ENCODE results near the gene TMED10.
A peak's percentile ranks its signal among the peaks of the same experiment; 100 is the strongest.

The TMED10 gene

DNA sequence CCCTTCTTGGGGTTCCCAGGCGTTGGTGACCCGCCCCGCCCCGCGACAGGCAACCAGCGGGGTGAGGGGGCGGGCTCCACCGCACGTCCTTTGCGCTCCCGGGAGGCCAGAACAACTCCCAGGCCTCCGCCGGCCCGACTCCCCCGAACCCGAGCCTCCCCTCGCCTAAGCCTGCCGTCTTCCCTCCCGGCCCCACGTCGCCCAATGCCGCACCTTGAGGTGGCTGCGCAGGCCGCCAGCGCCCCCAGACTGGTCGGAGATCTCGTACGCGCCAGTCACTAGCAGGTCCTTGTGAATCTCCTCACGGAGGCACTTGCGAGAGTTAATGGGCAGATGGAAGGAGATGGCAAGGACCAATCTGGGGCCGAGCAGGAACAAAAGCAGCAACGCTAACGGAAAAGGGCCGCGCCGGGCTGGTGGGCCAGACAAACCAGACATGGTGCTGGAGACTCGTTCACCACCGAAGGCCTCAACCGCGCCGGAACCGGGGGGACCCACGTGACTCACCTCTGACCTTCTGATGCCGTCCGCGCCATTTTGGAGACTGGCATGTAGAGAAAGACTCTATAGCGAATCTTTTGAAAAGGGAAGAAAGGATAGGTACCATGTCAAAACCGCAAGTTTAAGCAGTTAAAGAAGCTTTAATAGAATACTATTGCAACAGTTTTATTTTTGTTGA is at the start of gene TMED10:
Gene TMED10 (minus strand): TSS at position 471 of the 679 bp plus-strand sequence. CDS start 33 bp downstream, at position 438.
- peak; percentile 90 for DNase-seq (ENCODE audit: low read depth)

GRCh38 chr14:75224561-75224960 is 48.1 kb upstream of the TMED10 start:
- no peak for DNase-seq (ENCODE audit: low read depth)

- no peak for DNase-seq (ENCODE audit: low read depth)
Measured at GRCh38 chr14:75223664-75224154, 47.3 kb upstream of the TMED10 start.

DNA sequence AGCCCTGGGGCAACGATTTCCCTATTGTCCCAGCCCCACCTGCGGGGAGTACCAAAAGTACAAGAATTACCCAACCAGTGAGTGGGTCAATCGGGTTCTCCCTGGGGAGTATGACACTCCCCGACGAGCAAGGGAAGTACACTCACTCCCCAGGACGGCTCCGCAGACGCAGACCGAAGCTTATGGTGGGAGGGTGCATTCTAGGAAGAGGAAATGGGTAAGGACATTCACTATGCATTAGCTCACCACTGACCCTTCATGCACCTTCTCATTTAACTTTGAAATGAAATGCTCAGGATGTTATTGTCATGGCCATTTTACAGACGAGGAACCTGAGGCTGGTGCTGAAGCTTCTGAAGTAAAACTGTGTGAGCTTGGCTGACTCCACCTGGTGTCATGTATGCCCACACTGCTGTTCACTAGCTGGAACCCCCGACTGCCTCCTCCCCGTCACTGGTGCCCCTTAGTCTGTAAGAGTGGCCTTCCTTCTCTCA is 45.8 kb upstream of the TMED10 start:
- DNase-seq (ENCODE audit: low read depth), result no peak

- DNase-seq (ENCODE audit: low read depth), result no peak
Measured at GRCh38 chr14:75221797-75222196, 45.4 kb upstream of the TMED10 start.

GRCh38 chr14:75220156-75220555 is 43.7 kb upstream of the TMED10 start:
- no peak for DNase-seq (ENCODE audit: low read depth)

GRCh38 chr14:75217508-75218206 is 41.2 kb upstream of the TMED10 start:
- no peak for DNase-seq (ENCODE audit: low read depth)

DNA sequence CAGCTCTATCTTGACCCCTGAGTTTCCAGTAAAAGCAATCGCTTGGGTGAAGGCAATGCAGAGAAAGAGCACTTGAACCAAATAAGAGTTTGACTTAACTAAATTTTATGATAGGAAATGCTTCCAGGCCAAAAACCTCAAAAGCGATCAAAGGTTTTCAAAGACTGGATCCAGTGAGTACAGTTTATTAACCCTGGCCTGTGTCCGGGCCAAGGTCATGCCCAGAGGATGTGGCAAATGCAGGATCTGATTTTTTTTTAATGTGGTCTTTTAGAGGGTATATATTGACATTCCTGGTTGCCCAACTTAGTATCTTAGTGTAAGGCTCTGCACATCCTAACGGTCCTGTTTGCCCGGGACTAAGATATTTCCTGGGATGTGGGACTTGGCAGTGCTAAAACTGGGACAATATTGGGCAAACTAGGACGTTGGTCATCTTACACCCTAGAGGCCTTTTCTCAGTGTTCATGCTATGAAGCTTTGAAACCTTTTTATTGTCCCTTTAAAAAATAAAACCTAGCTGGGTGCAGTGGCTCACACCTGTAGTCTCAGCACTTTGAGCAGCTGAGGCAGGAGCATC is 40.1 kb upstream of the TMED10 start:
- no peak for DNase-seq (ENCODE audit: low read depth)

- no peak for DNase-seq (ENCODE audit: low read depth)
Measured at GRCh38 chr14:75215520-75215919, 39.1 kb upstream of the TMED10 start.

GRCh38 chr14:75214558-75214957 is 38.1 kb upstream of the TMED10 start:
- no peak for DNase-seq (ENCODE audit: low read depth)

- DNase-seq (ENCODE audit: low read depth), result no peak
Measured at GRCh38 chr14:75213172-75213571, 36.8 kb upstream of the TMED10 start.

DNA sequence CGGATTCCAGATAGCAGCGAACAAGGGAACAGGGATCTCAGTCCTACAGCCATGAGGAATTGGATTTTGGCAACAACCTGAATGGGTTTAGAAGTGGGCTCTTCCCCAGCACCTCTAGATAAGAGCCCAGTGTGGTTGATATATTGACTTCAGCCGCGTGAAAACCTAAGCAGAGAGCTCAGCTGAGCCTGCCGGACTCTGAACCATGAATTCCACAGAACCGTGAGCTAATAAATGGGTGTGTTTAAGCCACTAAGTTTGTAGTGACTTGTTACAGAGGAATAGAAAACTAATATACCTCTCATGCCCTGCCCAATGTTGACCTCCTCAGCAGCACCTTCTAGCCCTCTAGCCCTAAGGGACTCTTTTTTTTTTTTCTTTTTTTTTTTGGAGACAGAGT is 32.4 kb upstream of the TMED10 start:
- DNase-seq (ENCODE audit: low read depth), result no peak

DNA sequence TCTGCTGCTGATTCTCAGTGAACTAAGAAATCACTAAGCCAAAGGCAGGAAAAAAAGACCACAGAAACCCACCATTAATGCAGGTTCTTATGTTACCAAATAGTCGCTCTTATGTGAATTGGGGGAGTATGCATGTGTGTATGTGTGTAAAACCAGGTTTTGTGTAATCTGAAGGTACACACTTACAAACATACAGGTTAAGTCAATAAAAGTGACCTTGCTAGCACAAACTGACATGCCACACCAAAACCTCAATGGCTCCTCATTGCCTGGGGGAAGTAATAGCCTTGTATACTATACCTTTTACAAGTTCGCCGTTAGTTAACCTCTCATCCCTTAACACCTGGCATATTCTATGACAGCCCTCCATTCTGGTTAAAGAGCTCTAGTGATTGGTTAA is 29.8 kb upstream of the TMED10 start:
- no peak for DNase-seq (ENCODE audit: low read depth)

DNA sequence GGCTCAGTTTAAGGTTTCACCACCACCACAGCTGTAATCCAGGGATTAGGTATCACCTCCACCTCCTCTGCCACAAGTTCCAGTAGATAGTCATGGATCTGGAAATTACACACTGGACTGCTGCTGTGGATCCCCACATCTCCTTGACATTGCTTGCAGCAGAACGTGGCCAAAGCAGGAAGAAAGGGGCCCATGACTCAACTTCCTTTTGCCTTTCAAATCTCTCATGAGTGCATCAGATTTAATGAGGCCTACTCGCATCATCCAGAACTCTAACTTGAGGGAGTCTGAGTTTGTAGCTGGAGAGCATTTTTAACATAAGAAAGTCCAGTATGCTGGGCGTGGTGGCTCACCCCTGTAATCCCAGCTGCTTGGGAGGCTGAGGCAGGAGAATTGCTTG is 29.2 kb upstream of the TMED10 start:
- no peak for DNase-seq (ENCODE audit: low read depth)

DNA sequence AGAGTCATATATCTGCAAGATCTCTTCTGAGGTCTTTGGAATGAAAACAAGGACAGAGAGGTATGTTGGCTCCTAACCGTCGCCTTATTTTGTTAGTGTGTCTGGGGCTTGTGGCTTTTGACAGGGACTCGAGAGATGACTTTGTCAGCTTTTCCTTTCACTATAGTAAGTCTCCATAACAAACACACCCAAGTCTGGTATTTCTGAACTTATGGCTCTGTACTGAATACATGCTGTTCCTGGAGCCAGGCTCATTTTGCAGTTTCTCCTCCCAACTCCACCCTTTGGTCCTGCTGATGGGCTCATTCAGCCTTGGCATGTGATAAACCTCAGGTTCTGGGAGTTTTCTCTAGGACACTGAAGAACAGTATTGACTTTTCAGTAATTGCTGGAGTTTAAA is 27.7 kb upstream of the TMED10 start:
- no peak for DNase-seq (ENCODE audit: low read depth)

GRCh38 chr14:75202657-75203056 is 26.2 kb upstream of the TMED10 start:
- DNase-seq (ENCODE audit: low read depth), result no peak

DNA sequence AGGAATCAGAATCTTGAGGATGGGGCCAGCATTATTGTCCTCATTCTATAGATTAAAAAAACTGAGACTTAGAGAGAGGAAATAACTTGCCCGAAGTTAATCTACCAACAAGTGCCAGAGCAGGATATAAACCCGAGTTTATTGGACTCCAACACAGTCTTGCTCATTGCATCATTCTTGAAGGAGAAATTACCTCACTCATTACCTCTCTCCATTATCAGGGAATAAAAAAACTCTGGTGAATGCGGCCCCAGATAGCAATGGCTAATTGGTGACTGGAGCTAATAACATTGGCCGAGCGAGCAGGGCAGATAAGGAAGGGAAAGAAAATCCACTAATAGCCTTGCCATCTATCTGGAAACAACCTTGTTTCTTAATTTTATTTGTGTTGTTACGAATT is 24.7 kb upstream of the TMED10 start:
- DNase-seq (ENCODE audit: low read depth), result no peak

DNA sequence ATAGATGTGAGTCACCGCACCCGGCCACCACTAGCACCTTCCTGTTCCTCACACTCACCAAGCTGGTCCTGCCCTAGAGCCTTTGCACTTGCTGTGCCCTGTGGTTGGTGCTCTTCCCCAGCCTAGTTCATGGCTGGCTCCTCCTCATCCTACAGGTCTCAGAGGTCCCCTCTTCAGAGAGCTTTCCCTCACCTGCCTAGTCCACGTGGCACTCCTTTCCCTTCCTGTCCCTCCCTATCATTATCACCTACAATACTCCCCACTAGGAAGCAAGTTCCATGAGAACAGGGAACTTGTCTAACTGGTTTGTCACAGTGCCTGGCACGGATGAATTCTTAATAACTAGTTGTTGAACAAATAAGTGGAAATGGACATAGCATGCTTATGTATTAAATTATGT is 24.0 kb upstream of the TMED10 start:
- no peak for DNase-seq (ENCODE audit: low read depth)

GRCh38 chr14:75198291-75198933 is 22.0 kb upstream of the TMED10 start:
- DNase-seq (ENCODE audit: low read depth), result no peak

GRCh38 chr14:75197338-75197737 is 20.9 kb upstream of the TMED10 start:
- DNase-seq (ENCODE audit: low read depth), result no peak

DNA sequence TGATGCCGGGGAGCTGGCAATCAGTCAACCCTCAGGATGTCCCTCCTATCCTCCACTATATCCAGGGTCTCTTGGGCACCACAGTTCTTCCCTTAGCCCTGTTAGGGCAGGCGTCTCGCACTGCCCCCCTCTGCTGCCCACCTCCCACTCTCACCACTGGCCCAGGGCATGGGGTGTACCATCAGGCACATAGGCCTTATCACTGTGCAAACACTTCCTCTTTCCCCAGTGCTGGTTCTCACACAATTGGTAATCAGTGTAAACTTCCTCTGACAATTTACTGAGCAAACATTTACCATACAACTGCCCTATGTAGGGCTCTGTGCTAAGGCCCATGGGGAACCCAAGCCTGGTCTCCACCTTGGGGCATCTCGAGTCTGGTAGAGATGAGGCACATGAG is 20.1 kb upstream of the TMED10 start:
- no peak for DNase-seq (ENCODE audit: low read depth)

GRCh38 chr14:75196064-75196463 is 19.7 kb upstream of the TMED10 start:
- DNase-seq (ENCODE audit: low read depth), result no peak

- DNase-seq (ENCODE audit: low read depth), result no peak
Measured at GRCh38 chr14:75191100-75191499, 14.7 kb upstream of the TMED10 start.
